LHCN-M2 (cell line): ENCODE data around the gene B4GALNT2. TPM values are rescaled to one million over a fixed set of nuclear protein-coding genes. Genes with fewer than 3 reads are reported as not detected.
"Not testable (repeated sequence)": the region's sequence is repeated elsewhere in the genome, so short reads cannot be mapped to it uniquely, and the experiment has no call there.

ENCODE experiments used
- DNase-seq: peaks from one replicate; pipeline ENCODE4 v3.0.0-alpha.2; 2012; ENCODE audit warnings: low read depth
- polyA plus RNA-seq: library from polyadenylated mRNA; unstranded; fragments of >200 nt; gene quantifications from one replicate; pipeline ENCODE4 v1.2.1, GENCODE V29; 2012; ENCODE audit warnings: missing spikeins
- total RNA-seq: library from RNA; depleted of rRNA; stranded (reverse); fragments of >200 nt; gene quantifications from 2 replicates; pipeline ENCODE4 v1.2.3, GENCODE V29; 2014; rRNA removed

The B4GALNT2 gene
- total RNA-seq, result not detected in 2 replicates
- polyA plus RNA-seq, result 0.02 TPM

- DNase-seq, result no peak
Observed at GRCh38 chr17:49132699-49133364, at the start of gene B4GALNT2. Gene B4GALNT2 (plus strand): TSS chr17:49132769. CDS start chr17:49132793, 24 bp downstream.

GRCh38 chr17:49085046-49085445 lies 47.5 kb upstream of the B4GALNT2 start:
- peak; percentile 31 for DNase-seq

DNA sequence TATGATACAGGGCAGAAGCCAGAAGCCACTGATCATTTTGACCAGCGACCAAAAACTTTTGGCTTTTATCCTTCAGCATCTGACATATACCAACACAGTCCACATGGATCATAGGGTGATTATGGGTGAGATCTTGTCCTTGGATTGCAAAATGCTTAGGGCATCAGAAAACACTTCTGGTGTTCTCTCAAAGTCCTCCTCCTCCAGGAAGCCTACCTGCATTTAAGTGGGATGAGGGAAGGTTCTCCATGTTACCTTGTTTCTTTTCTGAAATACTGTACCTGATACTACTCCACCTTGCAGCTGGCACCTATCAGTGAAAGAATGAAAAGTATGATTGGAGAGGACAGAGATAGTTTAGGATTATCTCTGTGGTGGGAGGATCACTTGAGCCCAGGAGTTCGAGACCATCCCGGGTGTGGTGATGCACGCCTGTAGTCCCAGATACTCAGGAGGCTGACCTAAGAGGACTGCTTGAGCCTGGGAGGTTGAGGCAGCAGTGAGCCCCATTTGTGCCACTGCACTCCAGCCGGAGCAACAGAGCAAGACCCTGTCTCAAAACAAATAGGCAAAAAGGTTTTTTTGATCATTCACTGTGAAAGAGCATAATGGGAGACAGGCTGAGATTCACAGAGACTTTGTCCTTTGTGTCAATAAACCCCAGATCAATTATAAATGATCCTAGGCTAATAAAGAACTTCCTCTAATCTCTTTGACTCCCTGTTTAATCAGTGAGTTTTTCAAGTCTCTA lies 46.8 kb upstream of the B4GALNT2 start:
- DNase-seq, result no peak

- no peak for DNase-seq
Observed at GRCh38 chr17:49086316-49086605, 46.3 kb upstream of the B4GALNT2 start.

- no peak for DNase-seq
Observed at GRCh38 chr17:49086649-49087048, 45.9 kb upstream of the B4GALNT2 start.

- DNase-seq, result no peak
Observed at GRCh38 chr17:49089094-49089493, 43.5 kb upstream of the B4GALNT2 start.

DNA sequence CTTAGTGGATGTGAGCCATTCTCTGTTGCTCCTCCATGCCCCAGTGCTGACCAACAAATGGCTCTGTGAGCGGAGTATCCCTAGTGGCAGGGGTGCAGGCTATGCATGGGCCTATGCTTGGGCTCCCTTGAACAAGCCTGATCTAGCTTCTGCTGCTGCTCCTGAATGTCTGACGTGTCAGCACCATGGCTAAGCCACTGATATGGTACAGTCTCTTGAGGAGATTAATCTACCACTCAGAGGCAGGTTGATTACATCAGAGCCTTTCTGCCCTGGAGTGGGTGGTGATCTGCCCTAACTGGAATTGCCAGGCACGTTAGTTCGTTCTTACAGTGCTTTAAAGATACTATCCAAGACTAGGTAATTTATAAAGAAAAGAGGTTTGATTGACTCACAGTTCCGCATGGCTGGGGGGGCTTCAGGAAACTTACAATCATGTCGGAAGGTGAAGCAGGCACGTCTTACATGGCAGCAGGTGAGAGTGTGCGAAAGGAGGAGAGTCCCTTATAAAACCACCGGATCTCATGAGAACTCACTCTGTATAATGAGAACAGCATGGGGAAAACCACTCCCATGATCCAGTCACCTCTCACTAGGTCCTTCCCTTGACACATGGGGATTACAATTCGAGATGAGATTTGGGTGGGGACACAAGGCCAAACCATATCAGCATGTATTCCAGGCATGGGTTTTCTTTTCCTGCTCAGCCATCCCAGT lies 41.5 kb upstream of the B4GALNT2 start:
- no peak for DNase-seq

- DNase-seq, result no peak
Observed at GRCh38 chr17:49093131-49093530, 39.4 kb upstream of the B4GALNT2 start.

DNA sequence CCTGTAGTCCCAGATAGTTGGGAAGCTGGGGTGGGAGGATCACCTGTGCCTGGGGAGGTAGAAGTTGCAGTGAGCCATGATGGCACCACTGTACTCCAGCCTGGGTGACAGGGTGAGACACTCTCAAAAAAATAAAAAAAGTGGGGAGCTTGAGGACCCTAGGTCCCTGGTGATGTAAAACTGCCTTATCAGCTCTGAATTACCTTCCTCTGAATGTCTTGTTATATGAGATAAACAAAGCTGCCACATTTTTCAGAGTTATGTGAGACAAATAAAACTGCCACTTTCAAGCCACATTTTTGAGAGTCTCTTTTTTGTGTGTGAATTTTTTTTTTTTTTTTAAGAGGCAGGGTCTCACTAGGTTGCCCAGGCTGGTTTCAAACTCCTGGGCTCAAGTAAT lies 32.0 kb upstream of the B4GALNT2 start:
- DNase-seq, result no peak

- DNase-seq, result no peak
Observed at GRCh38 chr17:49101054-49101534, 31.5 kb upstream of the B4GALNT2 start.

- not testable (repeated sequence) for DNase-seq
Observed at GRCh38 chr17:49103360-49103759, 29.2 kb upstream of the B4GALNT2 start.

- peak; percentile 44 for DNase-seq
Observed at GRCh38 chr17:49104511-49105074, 28.0 kb upstream of the B4GALNT2 start.

DNA sequence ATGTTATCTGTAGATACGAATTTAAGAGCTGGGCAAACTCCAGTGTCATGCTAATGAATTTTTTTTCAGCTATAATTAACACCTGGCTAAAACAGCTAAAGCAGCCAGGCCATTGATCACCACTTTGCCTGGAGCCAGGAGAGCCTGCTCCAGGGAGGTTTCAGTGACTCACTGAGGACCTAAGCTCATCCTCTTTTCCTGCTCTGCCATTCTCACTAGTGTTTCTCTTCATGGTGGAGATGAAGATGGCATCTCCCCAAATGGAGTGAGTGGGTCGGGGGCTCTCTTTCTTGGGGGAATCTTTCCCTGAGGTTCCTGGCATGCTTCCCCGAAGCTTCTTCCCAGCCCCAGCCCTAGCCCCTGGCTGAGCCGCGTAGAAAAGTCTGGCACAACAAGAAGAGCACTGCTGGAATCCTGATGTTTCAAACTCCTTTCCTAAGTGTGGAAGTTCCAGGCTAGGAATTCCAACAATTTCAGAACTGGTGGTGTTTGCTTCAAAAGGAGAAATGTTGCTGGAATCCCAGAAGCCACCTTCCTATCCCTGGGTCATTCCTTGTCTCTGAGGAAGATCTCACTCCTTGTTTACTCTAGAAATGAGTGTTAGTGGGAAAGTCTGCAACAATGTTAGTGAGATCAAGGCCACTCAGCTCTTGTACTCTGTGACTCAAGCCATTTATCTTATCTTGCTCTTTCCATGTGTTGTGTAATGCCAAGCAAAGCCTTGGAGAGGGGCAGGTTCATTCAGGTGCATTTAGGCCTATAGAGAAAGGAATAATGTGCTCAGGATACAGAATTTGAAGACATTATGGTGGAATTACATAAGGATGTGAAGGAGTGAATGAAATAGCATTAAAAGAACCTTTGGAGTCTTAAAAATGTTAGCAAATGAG lies 26.0 kb upstream of the B4GALNT2 start:
- no peak for DNase-seq

DNA sequence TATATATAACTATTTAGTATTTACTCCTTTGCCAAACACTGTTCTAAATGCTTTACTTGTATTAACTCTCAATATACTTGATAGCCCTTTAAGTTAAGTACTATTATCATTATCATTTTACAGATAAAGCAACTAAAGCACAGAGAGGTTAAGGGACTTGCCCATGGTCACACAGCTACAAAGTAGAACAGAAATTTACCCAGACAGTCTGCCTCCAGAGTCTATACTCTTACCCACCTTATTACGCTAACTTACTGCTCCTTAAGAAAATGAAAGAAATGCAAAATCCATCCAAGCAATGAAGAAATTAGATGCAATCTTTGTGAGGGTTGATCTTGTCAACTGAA lies 25.4 kb upstream of the B4GALNT2 start:
- DNase-seq, result no peak

- peak; percentile 79 for DNase-seq
Observed at GRCh38 chr17:49108318-49108717, 24.3 kb upstream of the B4GALNT2 start.

DNA sequence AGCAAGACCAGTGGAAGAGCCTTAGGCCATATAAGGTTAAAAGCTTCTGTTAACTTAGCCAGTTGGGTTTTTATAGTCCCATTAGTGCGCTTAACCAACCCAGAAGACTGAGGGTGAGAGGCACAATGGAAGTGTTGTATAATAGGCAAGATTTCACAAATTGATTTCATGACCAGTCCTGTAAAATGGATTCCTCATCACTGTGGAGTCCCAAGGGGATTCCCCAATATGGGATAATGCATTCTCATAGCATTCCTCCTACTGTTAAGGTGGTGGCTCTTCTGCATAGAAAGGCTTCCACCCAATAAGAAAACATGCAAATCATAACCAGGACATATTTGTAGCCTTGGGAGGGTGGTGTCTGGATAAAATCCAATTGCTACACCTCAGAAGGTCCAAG lies 22.1 kb upstream of the B4GALNT2 start:
- no peak for DNase-seq

DNA sequence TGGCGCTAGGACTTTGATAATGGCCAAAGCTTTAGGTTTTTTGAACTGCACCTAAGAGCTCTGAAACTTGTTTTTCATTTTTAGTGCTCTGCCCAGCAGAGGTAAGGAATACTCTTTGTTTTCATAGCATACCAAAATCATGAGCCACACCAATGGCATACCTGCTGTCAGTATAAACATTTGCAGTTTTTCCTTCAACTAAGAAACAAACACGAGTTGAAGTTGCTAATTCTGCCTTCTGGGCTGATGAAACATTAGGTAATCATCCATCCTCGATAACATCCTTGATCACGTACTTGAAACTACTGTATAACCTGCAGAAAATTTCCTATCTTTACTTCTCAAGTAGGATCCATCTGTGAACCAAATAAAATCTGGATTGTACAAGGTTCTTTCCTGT lies 20.6 kb upstream of the B4GALNT2 start:
- no peak for DNase-seq

GRCh38 chr17:49112936-49113335 lies 19.6 kb upstream of the B4GALNT2 start:
- no peak for DNase-seq

DNA sequence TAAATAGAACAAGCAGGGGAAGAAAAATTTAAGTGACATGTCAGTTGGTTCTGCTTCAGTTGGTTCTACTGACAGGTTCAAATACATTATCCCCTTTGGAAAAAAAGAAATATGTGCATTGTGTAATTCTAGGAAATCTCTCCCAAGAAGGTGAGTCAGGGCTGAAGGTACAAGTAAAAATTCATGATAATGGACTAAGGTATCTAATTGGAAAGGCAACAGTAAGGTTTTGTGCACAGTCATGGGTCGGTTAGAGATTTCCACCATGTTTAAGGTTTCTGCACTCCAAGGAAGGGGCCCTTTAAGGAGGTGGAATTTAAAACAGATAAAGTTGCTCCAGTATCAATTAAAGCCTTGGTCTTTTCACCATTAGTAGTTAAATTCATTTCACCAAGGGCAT lies 17.9 kb upstream of the B4GALNT2 start:
- no peak for DNase-seq

DNA sequence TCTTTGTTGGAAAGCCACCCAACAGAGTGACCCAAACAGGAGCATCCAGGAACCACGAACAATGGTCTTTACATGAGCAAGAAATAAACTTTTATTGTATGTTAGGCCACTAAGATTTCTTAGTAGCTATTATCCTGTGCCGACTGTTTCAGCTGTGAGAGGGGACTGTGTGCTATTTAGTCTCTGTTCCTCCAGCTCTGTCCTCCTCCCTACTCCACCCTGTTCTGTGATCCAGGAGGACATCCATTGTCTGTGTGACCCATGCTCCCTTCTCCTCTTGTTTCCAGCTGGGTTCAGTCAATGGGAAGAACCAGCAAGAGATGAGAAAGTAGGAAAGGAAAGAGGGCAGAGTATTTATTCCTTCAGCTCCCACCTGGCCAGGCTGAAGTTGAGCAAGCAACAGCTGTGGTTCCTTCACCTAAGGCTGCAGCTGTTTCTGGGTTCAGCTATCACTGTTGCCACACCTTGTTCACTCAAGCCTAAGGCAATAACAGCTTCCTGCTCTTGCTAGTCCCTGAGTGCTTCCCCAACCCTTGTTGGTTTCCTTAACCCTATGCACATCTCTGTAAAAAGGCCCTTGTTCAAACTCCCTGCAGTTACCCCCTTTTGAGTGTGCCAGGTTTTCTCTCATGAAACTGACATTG lies 14.9 kb upstream of the B4GALNT2 start:
- peak; percentile 10 for DNase-seq

DNA sequence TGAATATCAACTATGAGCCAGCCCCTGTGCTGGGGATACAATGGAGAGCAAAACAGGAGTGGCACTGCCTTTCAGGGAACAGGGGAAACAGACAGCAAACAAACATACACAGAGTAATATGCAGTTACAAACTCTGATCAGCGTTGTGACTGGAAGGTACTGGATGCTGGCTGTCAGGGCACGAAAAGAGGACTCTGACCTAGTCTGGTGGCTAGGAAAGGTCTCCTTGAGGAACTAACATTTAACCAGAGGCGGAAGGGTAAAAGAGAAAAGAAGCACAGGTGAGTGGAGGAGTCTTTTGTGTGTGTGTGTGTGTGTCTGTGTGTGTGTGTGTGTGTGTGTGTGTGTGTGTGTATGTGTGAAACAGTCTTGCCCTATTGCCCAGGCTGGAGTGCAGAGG lies 12.4 kb upstream of the B4GALNT2 start:
- DNase-seq, result no peak
